Posterior cingulate gyrus (tissue), 11 donors: ENCODE results near the gene SLC5A12.

Experiments
- DNase-seq, 10 donors: peaks; one replicate each; pipeline versions ENCODE4 v3.0.0 to v3.0.0-alpha.2; 2020 to 2021; ENCODE audit warnings: mixed read lengths in 3 of 10
- intact Hi-C: fragments of 100-400 bp; cut with DNase I; formaldehyde crosslinking; loops from one replicate; pipeline ENCODE4 v1.15.1; 2023

Gene SLC5A12

DNA sequence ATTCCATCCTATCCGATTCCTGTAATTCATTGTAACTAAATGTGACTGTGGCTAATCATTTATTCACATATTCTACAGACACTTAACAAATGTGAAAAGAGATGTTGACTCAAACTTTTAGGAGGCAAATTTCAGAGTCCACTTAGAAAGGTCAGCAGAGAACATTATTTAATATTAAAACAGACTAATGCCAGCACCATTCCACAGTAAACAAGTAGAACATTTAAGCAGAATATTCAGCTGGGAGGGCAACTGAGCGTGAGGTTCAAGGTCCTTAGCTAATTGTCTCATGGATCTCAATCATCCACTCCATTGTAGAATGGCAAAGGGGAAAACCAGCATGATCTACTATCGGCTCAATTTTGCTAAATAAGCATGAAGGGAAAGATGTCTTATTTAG, 5.1 kb upstream of the SLC5A12 start:
- intact Hi-C loops, result no loop called here
- DNase-seq, result no peak

GRCh38 chr11:26719998-26720397, 1.9 kb downstream of the SLC5A12 start:
- DNase-seq, result no peak
- intact Hi-C loops, result no loop called here

DNA sequence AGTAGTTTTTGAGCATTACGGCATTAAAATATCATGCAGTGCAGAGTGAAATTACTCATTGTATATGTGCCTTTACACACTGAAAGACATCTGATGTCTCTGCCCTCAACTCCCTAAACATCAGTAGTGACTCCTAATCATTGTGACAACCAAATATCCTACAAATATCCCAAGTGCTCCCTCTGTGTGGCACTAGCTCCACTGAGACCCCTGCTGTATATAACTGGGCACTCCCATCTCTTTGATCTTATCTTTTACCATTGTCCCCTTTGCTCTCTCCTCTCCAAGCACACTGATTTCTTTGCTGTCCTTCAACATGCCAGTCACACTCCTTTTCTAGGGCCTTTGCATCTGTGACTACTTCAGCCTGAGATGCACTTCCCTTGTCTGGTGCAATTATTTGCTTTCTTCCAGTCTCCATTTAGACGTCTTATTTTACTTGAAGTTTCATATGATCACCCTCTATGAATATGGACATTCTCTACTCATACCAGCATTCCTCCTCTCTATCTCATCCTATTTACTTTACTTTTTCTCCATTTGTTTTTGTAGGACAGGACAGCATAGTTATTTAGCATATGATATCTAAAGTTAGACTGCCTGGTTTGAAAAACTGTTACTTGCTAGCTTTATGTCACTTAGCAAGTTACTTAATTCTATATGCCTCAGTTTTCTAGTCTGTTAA, 2.4 kb downstream of the SLC5A12 start:
- DNase-seq, result no peak
- intact Hi-C loops, result no loop called here

DNA sequence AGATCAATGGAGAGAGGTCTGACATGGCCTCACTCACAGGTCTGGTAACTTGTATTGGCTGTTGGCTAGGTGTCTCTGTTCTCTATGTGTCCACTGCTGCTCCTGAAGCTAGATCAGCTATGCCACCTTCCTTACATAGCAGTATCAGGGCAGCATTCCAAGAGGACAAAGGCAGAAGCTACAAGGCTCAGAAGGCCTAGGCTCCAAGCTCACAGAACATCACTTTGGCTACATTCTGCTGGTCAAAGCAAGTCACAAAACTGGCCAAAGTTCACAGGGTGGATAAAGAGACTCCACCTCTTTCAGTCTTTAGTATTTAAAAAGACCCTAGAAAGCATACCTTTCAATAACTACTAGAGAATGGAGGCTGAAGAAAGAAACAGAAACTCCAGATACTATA, 4.1 kb downstream of the SLC5A12 start:
- no peak for DNase-seq
- intact Hi-C loops, result no loop called here

DNA sequence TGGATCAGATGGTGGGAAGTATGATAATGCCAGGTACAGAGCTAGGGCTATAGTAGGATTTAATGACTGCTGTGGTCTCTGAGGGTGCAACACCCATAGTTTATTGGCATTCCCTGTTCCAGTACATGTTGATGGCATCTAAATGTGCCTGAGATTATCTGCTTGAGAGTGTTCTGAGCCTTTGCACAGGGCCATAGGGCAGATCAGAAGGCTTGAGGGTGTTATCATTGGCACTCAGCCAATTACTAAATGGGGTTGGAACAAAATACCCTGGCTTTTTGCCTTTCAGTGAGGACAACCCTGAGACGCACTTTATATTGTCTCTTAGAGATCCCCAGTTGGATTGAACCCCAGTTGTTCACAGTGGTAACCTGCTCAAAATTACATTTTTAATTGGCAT, 6.7 kb downstream of the SLC5A12 start:
- no peak for DNase-seq
- intact Hi-C loops, result no loop called here

GRCh38 chr11:26712497-26712896, 9.4 kb downstream of the SLC5A12 start:
- intact Hi-C loops, result no loop called here
- DNase-seq, result no peak

- DNase-seq, result no peak
- intact Hi-C loops, result no loop called here
Observed at GRCh38 chr11:26710489-26710888, 11.4 kb downstream of the SLC5A12 start.

- DNase-seq, result no peak
- intact Hi-C loops, result no loop called here
Observed at GRCh38 chr11:26708736-26709456, 13.0 kb downstream of the SLC5A12 start.

DNA sequence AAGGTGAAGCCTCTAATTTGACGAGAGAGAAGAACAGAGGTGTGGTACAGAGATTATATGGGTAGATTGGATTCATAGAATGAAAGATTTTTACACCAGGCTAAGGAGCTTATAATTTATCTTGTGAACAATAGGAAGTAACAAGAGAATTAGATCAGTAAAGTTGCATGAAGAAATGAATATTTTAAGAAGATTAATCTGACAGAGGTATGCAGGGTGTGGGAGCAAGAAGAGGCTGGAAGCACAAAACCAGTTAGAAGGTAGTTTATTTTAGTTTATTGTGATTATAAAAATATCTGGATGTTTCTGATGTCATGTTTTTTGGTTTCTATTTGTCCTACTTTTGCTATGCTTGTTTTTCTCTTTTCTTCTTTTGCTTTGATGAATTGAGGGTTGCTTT, 15.7 kb downstream of the SLC5A12 start:
- intact Hi-C loops, result no loop called here
- no peak for DNase-seq

- DNase-seq, result no peak
- intact Hi-C loops, result no loop called here
Observed at GRCh38 chr11:26704249-26704648, 17.6 kb downstream of the SLC5A12 start.

DNA sequence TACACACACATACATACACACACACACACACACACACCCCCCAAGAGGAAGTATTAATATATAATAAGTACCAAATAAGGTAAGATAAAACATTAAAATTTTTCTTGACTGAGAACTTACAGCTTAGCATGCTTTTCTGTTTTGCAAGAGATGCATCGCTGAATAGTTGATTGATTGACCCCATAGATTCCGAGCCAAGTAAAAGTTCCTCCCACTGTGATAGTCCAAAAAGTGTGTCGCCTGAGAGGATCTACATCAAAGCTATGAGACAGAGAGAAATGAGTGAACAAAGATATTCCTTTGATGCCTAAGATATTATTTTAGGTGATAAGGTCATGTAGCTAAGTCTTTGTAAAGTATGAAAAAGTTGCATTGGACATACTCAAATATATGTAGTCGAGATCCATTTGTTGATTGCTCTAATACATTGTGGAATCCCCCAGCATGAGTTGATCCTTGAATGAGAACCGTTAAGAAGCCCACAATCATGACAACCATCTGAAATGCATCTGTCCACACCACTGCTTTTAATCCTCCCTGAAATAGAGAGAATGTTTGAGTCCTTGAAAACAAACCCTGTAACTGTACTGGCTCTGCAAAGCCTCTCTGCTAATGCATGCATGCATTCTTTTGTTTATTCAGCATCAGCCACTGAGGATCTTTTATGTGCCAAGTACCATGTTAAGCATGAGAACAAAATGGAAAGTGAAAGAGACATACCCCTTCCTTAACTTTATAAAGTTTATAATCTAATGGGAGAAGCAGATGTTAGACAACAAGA, 18.3 kb downstream of the SLC5A12 start:
- intact Hi-C loops, result no loop called here
- DNase-seq, result no peak

DNA sequence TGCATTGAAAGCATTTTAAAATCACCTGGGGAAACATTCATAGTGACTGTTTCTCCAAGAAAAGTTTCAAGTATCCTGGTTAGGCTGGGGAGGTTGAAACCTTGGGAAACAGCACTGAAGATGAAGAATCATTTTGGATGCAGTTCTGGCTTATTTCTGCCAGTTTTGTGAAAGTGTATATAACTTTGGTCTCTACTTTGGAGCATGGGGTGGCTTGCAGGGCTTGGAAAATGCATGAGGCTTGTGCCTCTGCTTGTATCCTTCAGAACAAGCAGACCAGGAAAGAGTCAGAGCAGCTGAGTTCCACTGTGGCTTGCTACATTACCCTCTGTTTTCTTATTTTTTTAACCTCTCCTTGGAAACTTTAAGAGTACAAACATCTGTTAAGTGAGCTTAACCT, 19.5 kb downstream of the SLC5A12 start:
- intact Hi-C loops, result no loop called here
- no peak for DNase-seq

DNA sequence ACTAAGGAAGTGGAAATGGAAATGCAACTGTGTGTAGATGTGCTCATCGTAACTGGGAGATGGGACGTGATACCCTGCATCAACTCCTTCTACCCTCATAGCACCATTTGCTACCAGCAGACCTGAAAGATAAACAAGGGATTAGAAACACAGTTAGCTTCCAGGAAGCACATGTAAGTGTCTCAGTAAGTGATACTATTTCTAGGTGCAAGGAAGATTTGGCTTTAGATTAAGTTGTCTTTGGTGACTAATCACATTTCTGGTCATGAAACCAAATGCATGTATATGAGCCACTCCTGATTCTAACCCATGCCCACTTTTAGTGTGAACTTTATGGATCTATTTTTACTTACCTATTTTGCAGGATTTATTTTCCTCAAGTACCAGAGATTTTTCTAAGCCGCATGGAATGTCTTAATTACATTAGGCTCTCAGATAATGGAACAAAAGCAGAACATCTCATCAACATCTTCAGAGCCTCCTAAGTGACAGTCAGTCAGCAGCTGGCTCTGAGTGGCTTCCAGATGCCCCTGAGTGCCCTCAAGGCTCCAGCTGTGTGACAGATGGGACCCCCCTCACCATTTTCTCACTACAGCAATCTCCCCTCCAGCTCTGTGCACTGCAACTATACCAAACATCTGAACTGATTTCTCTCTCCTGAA, 21.2 kb downstream of the SLC5A12 start:
- DNase-seq, result no peak
- intact Hi-C loops, result no loop called here

DNA sequence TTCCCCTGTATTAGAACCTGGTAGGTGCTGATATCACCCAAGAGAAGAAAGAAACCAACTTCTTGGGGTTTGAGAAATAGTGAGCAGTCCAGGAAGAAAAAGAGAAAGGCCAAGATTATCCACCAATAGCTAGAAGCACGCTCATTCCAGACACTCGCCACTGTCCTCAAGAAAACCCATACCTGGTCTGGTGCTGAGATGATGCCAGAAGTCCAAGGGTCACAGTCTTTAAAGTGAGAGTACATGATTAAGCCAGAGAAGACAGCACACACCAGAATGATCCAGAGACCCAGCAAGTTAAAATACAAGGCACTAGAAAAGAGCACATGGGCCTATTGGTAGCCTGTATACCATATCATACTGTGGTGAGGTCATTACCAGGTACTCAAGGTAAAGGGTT, 23.6 kb downstream of the SLC5A12 start:
- intact Hi-C loops, result no loop called here
- no peak for DNase-seq

GRCh38 chr11:26696330-26696729, 25.5 kb downstream of the SLC5A12 start:
- intact Hi-C loops, result no loop called here
- no peak for DNase-seq

- intact Hi-C loops, result no loop called here
- DNase-seq, result no peak
Observed at GRCh38 chr11:26688701-26689100, 33.2 kb downstream of the SLC5A12 start.

- DNase-seq, result no peak
- intact Hi-C loops, result no loop called here
Observed at GRCh38 chr11:26687351-26687750, 34.5 kb downstream of the SLC5A12 start.

DNA sequence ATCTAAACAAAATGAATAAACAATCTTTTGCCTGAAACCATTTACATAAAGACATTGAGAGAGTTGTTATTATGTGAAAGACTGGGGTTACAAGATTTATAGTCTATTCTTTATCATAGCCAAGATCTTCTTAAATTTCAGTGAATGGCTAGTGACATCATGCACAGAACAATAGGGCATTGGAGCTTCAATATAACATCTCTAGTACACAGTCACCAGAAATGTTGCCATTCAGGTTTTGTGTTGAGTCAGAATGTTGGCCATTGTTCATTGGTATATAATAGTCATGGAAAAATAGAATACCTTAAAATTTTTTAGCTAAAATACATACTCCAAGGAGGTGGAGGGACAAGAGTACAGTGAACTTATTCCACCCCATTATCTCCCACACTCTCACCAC, 44.3 kb downstream of the SLC5A12 start:
- intact Hi-C loops, result no loop called here
- no peak for DNase-seq

GRCh38 chr11:26676641-26677040, 45.2 kb downstream of the SLC5A12 start:
- intact Hi-C loops, result no loop called here
- DNase-seq, result no peak

DNA sequence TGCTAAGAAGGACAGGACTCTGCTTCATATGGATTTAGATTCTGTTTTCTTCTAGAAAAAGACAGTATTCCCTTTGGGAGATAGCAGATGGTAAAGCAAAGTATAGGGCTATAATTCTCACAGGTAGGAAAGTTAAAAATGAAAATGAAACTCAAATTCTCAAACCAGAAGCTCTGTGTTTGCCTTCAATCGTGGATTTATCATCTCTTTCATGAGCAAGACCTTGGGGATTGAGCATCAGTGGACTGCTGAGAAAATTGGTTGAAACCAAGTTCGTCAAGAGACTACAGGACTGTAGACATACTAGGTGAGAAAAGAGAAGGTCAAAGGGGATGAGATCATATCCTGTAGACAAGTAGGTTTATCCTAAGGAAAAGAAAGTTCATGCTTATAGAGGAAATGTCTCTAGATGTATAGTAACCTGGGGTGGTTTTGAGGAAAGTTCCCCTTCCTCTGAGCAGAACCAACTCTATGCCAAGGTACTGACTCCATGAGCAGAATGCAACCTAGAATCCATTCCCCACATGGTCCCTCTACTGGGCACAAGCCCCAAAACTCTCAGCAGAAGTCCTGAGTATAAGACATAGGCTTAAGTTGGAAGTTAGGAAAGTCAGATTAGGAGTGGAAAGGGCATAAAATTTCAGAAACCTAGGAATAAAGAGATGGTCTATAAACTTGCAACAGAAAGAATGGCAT, 46.5 kb downstream of the SLC5A12 start:
- DNase-seq, result no peak
- intact Hi-C loops, result no loop called here

GRCh38 chr11:26665946-26666345, 55.9 kb downstream of the SLC5A12 start:
- no peak for DNase-seq
- intact Hi-C loops, result no loop called here
